HepG2 (cell line): ENCODE results near the gene ODAD2. TPM values are rescaled to one million over a fixed set of nuclear protein-coding genes. Genes with fewer than 3 reads are reported as not detected.

Experiments used
- ATAC-seq: fragments of 200-7000 bp; cut with Tn5 transposase; 3 replicates; pipeline ENCODE4 v1.9.1; 2020; ENCODE audit warnings: mild to moderate bottlenecking, moderate library complexity
- BruUV-seq: library from RNA; stranded (reverse); fragments of 400-500 nt; replicated peaks from 2 replicates; lab custom pipeline; 2021; lab: Mats Ljungman, UMichigan
- CTCF ChIA-PET: fragments of 300-600 bp; formaldehyde crosslinking; extraction: SDS; loops from one replicate; lab custom pipeline; 2021; ENCODE audit warnings: low total read pairs, inconsistent platforms, low intra/inter-chr PET ratio; lab: Yijun Ruan, JAX
- POLR2A ChIA-PET: fragments of 350-600 bp; sonication (Branson Sonifier 250); formaldehyde crosslinking; loops from one replicate; lab custom pipeline; 2020; ENCODE audit warnings: antibody characterized with exemption, inconsistent platforms; lab: Yijun Ruan, JAX
- DNase-seq: peaks from one replicate; pipeline ENCODE4 v3.0.0-alpha.2; 2015; ENCODE audit warnings: low spot score
- FAIRE-seq: peaks from 3 replicates; lab custom pipeline; 2011; peaks lifted over from hg19 to GRCh38; lab: Jason Lieb, UNC
- H2AFZ ChIP-seq: one replicate; pipeline ENCODE4 v1.6.1; 2011; ENCODE audit warnings: low read length, inconsistent platforms
- H3K27ac ChIP-seq: fragments of 300-600 bp; 3 replicates; pipeline ENCODE4 v1.8.0; 2011; ENCODE audit warnings: mixed run types, mild to moderate bottlenecking, mixed read lengths, low read length, inconsistent platforms; ENCODE audit not compliant: insufficient read depth; ENCODE audit errors: extremely low read length
- H3K27me3 ChIP-seq, 2 experiments: fragments of 200-600 bp in 1 of 2; 2 replicates in 1 of 2; 3 replicates in 1 of 2; pipeline versions ENCODE4 v1.6.0 to v1.8.0; 2011; ENCODE audit warnings: low read length in 2 of 2, mild to moderate bottlenecking in 2 of 2, moderate library complexity in 2 of 2, inconsistent platforms in 1 of 2; ENCODE audit not compliant: insufficient read depth in 2 of 2, control insufficient read depth in 1 of 2
- H3K36me3 ChIP-seq, 2 experiments: fragments of 200-600 bp in 1 of 2; replicated peaks in 1 of 2; 2 replicates in 1 of 2; 3 replicates in 1 of 2; pipeline versions ENCODE4 v1.5.1 to v1.8.0; 2011; ENCODE audit warnings: low read length in 2 of 2, inconsistent platforms in 1 of 2; ENCODE audit not compliant: insufficient read depth in 2 of 2, control insufficient read depth in 1 of 2
- H3K4me1 ChIP-seq: 2 replicates; pipeline ENCODE4 v1.5.1; 2012; ENCODE audit warnings: low read length, inconsistent platforms; ENCODE audit not compliant: insufficient read depth
- H3K4me2 ChIP-seq: 2 replicates; pipeline ENCODE4 v1.6.0; 2011; ENCODE audit warnings: low read depth, low read length, inconsistent platforms
- H3K4me3 ChIP-seq, 3 experiments: fragments of 200-600 bp in 1 of 3; sonication (generic), shearing (Covaris generic) in 1 of 3; replicated peaks in 1 of 3; 2 replicates each; pipeline ENCODE4 v1.5.1; 2011 to 2016; ENCODE audit warnings: low read length in 3 of 3, inconsistent platforms in 2 of 3, low read depth in 2 of 3, mild to moderate bottlenecking in 2 of 3, control low read depth in 1 of 3, mixed read lengths in 1 of 3; ENCODE audit not compliant: insufficient read depth in 1 of 3
- H3K79me2 ChIP-seq: one replicate; pipeline ENCODE4 v1.6.1; 2011; ENCODE audit warnings: low read length, inconsistent platforms; ENCODE audit not compliant: insufficient read depth
- H3K9ac ChIP-seq: 2 replicates; pipeline ENCODE4 v1.6.0; 2011; ENCODE audit warnings: mild to moderate bottlenecking, low read depth, low read length, inconsistent platforms; ENCODE audit not compliant: insufficient read depth
- H3K9me3 ChIP-seq: 2 replicates; pipeline ENCODE4 v1.5.1; 2012; ENCODE audit warnings: mild to moderate bottlenecking, low read length
- H4K20me1 ChIP-seq: 2 replicates; pipeline ENCODE4 v1.6.0; 2011; ENCODE audit warnings: inconsistent platforms, mild to moderate bottlenecking, low read length, moderate library complexity; ENCODE audit not compliant: insufficient read depth
- AGO2 ChIP-seq: fragments of 200-400 bp; formaldehyde crosslinking; optimal IDR thresholded peaks from 2 replicates; pipeline ENCODE3; 2017; ENCODE audit warnings: mild to moderate bottlenecking, low read depth, low read length, moderate library complexity
- ARNTL ChIP-seq: sonication (generic); formaldehyde crosslinking; IDR thresholded peaks from 2 replicates; pipeline ENCODE4 v1.4.0; 2020; ENCODE audit warnings: mild to moderate bottlenecking, missing genetic modification reagents
- ATAD3A ChIP-seq: sonication (generic); formaldehyde crosslinking; IDR thresholded peaks from 2 replicates; pipeline ENCODE4 v1.4.0; 2020; ENCODE audit warnings: missing genetic modification reagents
- CSRNP2 ChIP-seq: sonication (generic); formaldehyde crosslinking; conservative IDR thresholded peaks from 2 replicates; pipeline ENCODE4 v1.8.0; 2022; ENCODE audit warnings: low read depth, missing genetic modification reagents
- FOXA1 ChIP-seq, 2 experiments: fragments of 450-650 bp in 1 of 2; sonication (generic) in 1 of 2; formaldehyde crosslinking in 1 of 2; IDR thresholded peaks; 2 replicates each; pipeline versions ENCODE4 v1.4.0 to v1.6.1; 2016 to 2020; ENCODE audit warnings: missing genetic modification reagents in 1 of 2
- HNF4A ChIP-seq: sonication (generic); formaldehyde crosslinking; IDR thresholded peaks from 2 replicates; pipeline ENCODE4 v1.4.0; 2020; ENCODE audit warnings: missing genetic modification reagents
- HNRNPL ChIP-seq: fragments of 200-400 bp; formaldehyde crosslinking; IDR thresholded peaks from 2 replicates; pipeline ENCODE4 v1.6.1; 2017; ENCODE audit warnings: mild to moderate bottlenecking, low read depth, low read length
- IKZF1 ChIP-seq: fragments of 450-650 bp; IDR thresholded peaks from 2 replicates; pipeline ENCODE4 v1.7.1; 2016
- MTF1 ChIP-seq: sonication (generic); formaldehyde crosslinking; IDR thresholded peaks from 2 replicates; pipeline ENCODE4 v1.5.0; 2020; ENCODE audit warnings: missing genetic modification reagents
- NCOA1 ChIP-seq: sonication (generic); formaldehyde crosslinking; IDR thresholded peaks from 2 replicates; pipeline ENCODE4 v1.9.0; 2021; ENCODE audit warnings: missing genetic modification reagents
- NFRKB ChIP-seq: fragments of 450-650 bp; IDR thresholded peaks from 2 replicates; pipeline ENCODE4 v1.6.1; 2017
- PHF5A ChIP-seq: IDR thresholded peaks from one replicate; pipeline ENCODE4 v1.6.1; 2018; ENCODE audit warnings: low read depth, missing genetic modification reagents; ENCODE audit not compliant: unreplicated experiment
- RXRA ChIP-seq: sonication (generic); formaldehyde crosslinking; IDR thresholded peaks from 2 replicates; pipeline ENCODE4 v1.5.1; 2020; ENCODE audit warnings: missing genetic modification reagents
- SOX13 ChIP-seq, 3 experiments: fragments of 450-650 bp in 1 of 3; sonication (generic) in 1 of 3; formaldehyde crosslinking in 1 of 3; IDR thresholded peaks in 2 of 3; conservative IDR thresholded peaks in 1 of 3; 2 replicates each; pipeline versions ENCODE4 v1.5.0 to v1.6.1; 2016 to 2020; ENCODE audit warnings: antibody characterized with exemption in 1 of 3, mild to moderate bottlenecking in 1 of 3, missing compliant biosample characterization in 1 of 3, missing genetic modification reagents in 1 of 3, moderate library complexity in 1 of 3
- TOPORS ChIP-seq: sonication (generic); formaldehyde crosslinking; IDR thresholded peaks from 2 replicates; pipeline ENCODE4 v1.8.0; 2023; ENCODE audit warnings: mild to moderate bottlenecking, missing genetic modification reagents
- ZNF274 ChIP-seq: sonication (generic); formaldehyde crosslinking; IDR thresholded peaks from 2 replicates; pipeline ENCODE4 v1.5.1; 2020; ENCODE audit warnings: mild to moderate bottlenecking, missing genetic modification reagents
- ZNF670 ChIP-seq: sonication (generic); formaldehyde crosslinking; IDR thresholded peaks from 2 replicates; pipeline ENCODE4 v1.8.0; 2022; ENCODE audit warnings: mild to moderate bottlenecking, missing genetic modification reagents, borderline replicate concordance
- WGBS: methylation state at CpG from one replicate; pipeline ENCODE4 v1.1.6; 2017; ENCODE audit warnings: low lambda C conversion rate; 5-methylcytosine and 5-hydroxymethylcytosine counted together
- in situ Hi-C: cut with HindIII; loops from 2 replicates; pipeline ENCODE4 v1.10.0; 2017; ENCODE audit warnings: low pct_unique_long_range_greater_than_20kb; ENCODE audit not compliant: extremely low pct_ligation_motif_present
- intact Hi-C: fragments of 100-400 bp; cut with micrococcal nuclease; formaldehyde crosslinking; loops from one replicate; pipeline ENCODE4 v1.10.0; 2022; ENCODE audit not compliant: unreplicated experiment
- polyA plus RNA-seq, 8 experiments: library from polyadenylated mRNA; depleted of rRNA in 3 of 8; stranded (reverse) in 7 of 8; unstranded in 1 of 8; fragments of >200 nt; fragmentation: Illumina TruSeq in 4 of 8; extraction: Trizol in 4 of 8; gene quantifications; 2 replicates each; pipeline versions ENCODE4 v1.2.1 to v1.2.3, GENCODE V29; 2011 to 2016; ENCODE audit warnings: low read depth in 4 of 8, missing spikeins in 1 of 8, mixed read lengths in 1 of 8; ENCODE audit not compliant: insufficient read depth in 1 of 8
- total RNA-seq, 5 experiments: library from RNA; depleted of rRNA; stranded (reverse); fragments of >200 nt; fragmentation: Illumina TruSeq; extraction: Trizol; gene quantifications; 2 replicates each; pipeline ENCODE4 v1.2.3, GENCODE V29; 2016; ENCODE audit warnings: low read depth in 1 of 5

Gene ODAD2
- total and polyA plus RNA-seq, 2 of the 13 experiments (the other 11 are each of a cell fraction or from before 2014, with no cell fraction given), result not detected

- H3K4me1 ChIP-seq, result no peaks in the 10 kb centered on the region
- no TSS peak for BruUV-seq
- ATAC-seq (no peak), FAIRE-seq (no peak), DNase-seq (no peak)
- H3K9me3 ChIP-seq, result no peaks in the 10 kb centered on the region
- no peaks in the 10 kb centered on the region for H3K36me3 ChIP-seq
- in situ Hi-C loops (no loop called here), intact Hi-C loops (loop anchor here (10.0 kb wide), 1 partner anchor 691 kb away; no protein-coding TSS in a partner anchor)
- no peak overlapping the region for H3K4me3 ChIP-seq
- peaks cover 0 to 6% of the 10 kb centered on the region in 2 experiments; a peak in 1 of 5 replicates for H3K27me3 ChIP-seq
- CTCF ChIA-PET, result no interaction called here
- H4K20me1 ChIP-seq, result no peaks in the 10 kb centered on the region
- no peak overlapping the region for H3K9ac ChIP-seq
- 10% methylated on average over 7 of the region's 7 CpGs for WGBS
- no peak overlapping the region for H3K4me2 ChIP-seq
- no peaks in the 10 kb centered on the region for H3K79me2 ChIP-seq
- H2AFZ ChIP-seq, result no peak overlapping the region
- H3K27ac ChIP-seq, result no peak overlapping the region
- no peak for TF ChIP-seq SOX13 (IDR thresholded peaks at IDR 0.05)
- TF ChIP-seq SOX13 (CRISPR knock-in tag; conservative IDR thresholded peaks at IDR 0.05 in 1 of 2, IDR thresholded peaks at IDR 0.05 in 1 of 2), result no peak
- TF ChIP-seq PHF5A (CRISPR knock-in tag), result no peak
- POLR2A ChIA-PET, result no interaction called here
Observed at GRCh38 chr10:27804136-27804535, 194.7 kb downstream of the ODAD2 start.

- no TSS peak for BruUV-seq
- Histone ChIP-seq H3K4me3 (no peak overlapping the region), H3K9me3 (no peaks in the 10 kb centered on the region), H3K79me2 (no peaks in the 10 kb centered on the region), H3K36me3 (no peaks in the 10 kb centered on the region), H3K9ac (no peak overlapping the region), H3K4me1 (no peaks in the 10 kb centered on the region), H3K4me2 (no peak overlapping the region), H4K20me1 (no peaks in the 10 kb centered on the region), H3K27ac (no peak overlapping the region), H3K27me3 (peaks cover 0 to 6% of the 10 kb centered on the region in 2 experiments; a peak in 1 of 5 replicates), H2AFZ (no peak overlapping the region)
- intact Hi-C loops, result loop anchor here (10.0 kb wide), 1 partner anchor 694 kb away; no protein-coding TSS in a partner anchor
- CTCF ChIA-PET, result no interaction called here
- no peak for FAIRE-seq
- WGBS, result 35% methylated on average over 3 of the region's 3 CpGs
- ATAC-seq, result no peak
- DNase-seq, result no peak
- POLR2A ChIA-PET, result no interaction called here
- in situ Hi-C loops, result no loop called here
- TF ChIP-seq NCOA1 (CRISPR knock-in tag) (no peak), TOPORS (CRISPR knock-in tag) (no peak), NFRKB (no peak), HNF4A (CRISPR knock-in tag) (no peak), IKZF1 (no peak), AGO2 (no peak), ZNF670 (CRISPR knock-in tag) (no peak), RXRA (CRISPR knock-in tag) (no peak), FOXA1 (IDR thresholded peaks at IDR 0.05) (no peak), FOXA1 (CRISPR knock-in tag; IDR thresholded peaks at IDR 0.05) (no peak), ATAD3A (CRISPR knock-in tag) (no peak), ZNF274 (CRISPR knock-in tag) (no peak), MTF1 (CRISPR knock-in tag) (no peak), HNRNPL (no peak), ARNTL (no peak), CSRNP2 (no peak)
Observed at GRCh38 chr10:27801171-27801785, 197.6 kb downstream of the ODAD2 start.
